ENCODE measurements around the gene PPP1R1A.

The PPP1R1A gene

DNA sequence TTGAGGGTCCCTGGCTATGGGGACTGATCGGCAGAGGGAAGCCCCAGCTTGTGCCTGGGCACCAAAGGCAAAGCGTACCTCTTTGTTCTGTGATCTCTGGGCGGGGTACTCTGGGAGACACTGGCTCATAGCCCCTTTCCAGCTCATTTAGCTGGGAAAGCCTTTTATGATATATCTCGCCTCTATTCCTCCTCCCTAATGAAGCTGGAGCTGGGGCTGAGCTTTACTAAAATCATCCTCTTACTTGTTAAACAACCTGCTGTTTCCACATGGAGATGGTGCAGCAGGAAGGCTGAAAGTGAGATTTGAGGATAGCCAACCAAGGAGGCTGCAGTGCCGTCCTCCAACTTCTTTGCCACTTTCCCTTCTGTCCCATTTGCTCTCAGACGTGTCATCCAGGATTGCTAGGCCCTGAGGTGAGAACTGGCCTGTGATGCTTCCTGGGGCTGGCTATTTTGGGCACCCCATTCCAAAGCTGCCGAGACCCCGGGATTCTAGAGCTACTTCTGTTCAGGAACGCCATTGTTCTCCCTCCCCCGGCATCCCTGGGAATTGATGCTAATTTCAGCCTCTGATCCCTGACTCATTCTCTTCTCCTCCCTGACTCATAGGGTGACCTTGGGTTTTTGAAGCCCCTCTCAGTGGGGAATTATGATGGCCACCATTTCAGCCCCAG lies 23.0 kb downstream of the PPP1R1A start:
- Histone ChIP-seq H3K4me3 (ENCODE audit: low read depth in 1 of 2, low read length in 2 of 2) (no peak overlapping the region), H3K4me2 (ENCODE audit: insufficient read depth, low read length) (no peak overlapping the region), H3K9ac (ENCODE audit: low read depth, low read length) (no peak overlapping the region)

DNA sequence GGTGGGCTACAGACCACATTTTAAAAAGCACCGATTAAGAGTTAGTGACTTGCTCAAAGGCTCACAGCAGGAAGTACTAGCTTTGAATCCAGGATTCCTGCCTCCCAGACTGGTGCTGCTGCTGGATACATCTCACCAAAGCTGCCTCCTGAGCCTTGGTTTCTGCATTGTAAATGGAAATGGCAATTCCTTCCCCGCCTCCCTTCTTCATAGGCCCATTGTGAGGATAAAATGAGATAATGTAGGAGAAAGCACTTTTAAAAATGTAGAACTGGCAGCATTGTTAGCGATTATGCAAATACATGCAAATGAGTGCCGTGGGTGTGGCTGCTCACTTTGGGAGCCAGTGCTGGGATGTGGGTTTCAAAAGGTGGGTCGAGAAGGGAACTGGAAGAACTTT lies 23.7 kb downstream of the PPP1R1A start:
- Histone ChIP-seq H3K79me2 (ENCODE audit: insufficient read depth, low read length) (no peaks in the 10 kb centered on the region), H3K36me3 (ENCODE audit: insufficient read depth, low read length) (peaks cover 3% of the 10 kb centered on the region; the same call in 1 of the 2 replicates), H3K4me3 (ENCODE audit: low read depth in 1 of 2, low read length in 2 of 2) (no peak overlapping the region), H3K9ac (ENCODE audit: low read depth, low read length) (no peak overlapping the region), H3K4me2 (ENCODE audit: insufficient read depth, low read length) (no peak overlapping the region), H3K27ac (ENCODE audit: low read length) (no peak overlapping the region), H3K9me3 (ENCODE audit: insufficient read depth, low read length, severe bottlenecking) (no peaks in the 10 kb centered on the region), H3K4me1 (ENCODE audit: insufficient read depth, low read length) (no peaks in the 10 kb centered on the region), H4K20me1 (ENCODE audit: insufficient read depth, low read length) (no peaks in the 10 kb centered on the region), H2AFZ (ENCODE audit: low read depth, low read length) (no peak overlapping the region), H3K27me3 (ENCODE audit: insufficient read depth, low read length, poor library complexity) (no peaks in the 10 kb centered on the region)
- DNase-seq, result no peak
- no peak for ATAC-seq (ENCODE audit: insufficient read depth, low read depth)
- TF ChIP-seq, protein P1, sequence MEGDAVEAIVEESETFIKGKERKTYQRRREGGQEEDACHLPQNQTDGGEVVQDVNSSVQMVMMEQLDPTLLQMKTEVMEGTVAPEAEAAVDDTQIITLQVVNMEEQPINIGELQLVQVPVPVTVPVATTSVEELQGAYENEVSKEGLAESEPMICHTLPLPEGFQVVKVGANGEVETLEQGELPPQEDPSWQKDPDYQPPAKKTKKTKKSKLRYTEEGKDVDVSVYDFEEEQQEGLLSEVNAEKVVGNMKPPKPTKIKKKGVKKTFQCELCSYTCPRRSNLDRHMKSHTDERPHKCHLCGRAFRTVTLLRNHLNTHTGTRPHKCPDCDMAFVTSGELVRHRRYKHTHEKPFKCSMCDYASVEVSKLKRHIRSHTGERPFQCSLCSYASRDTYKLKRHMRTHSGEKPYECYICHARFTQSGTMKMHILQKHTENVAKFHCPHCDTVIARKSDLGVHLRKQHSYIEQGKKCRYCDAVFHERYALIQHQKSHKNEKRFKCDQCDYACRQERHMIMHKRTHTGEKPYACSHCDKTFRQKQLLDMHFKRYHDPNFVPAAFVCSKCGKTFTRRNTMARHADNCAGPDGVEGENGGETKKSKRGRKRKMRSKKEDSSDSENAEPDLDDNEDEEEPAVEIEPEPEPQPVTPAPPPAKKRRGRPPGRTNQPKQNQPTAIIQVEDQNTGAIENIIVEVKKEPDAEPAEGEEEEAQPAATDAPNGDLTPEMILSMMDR (IDR thresholded peaks at IDR 0.05; ENCODE audit: borderline replicate concordance, extremely low read depth, low read length, poor library complexity, severe bottlenecking), result no peak
- no peak for TF ChIP-seq EZH2 (IDR thresholded peaks at IDR 0.05; ENCODE audit: borderline replicate concordance, low read depth, low read length, severe bottlenecking)

More for the DNA sequence above, 23.0 kb downstream of the PPP1R1A start:
- Histone ChIP-seq H3K9me3 (ENCODE audit: insufficient read depth, low read length, severe bottlenecking) (no peaks in the 10 kb centered on the region), H3K36me3 (ENCODE audit: insufficient read depth, low read length) (peaks cover 8% of the 10 kb centered on the region; the same call in 1 of the 2 replicates), H3K27me3 (ENCODE audit: insufficient read depth, low read length, poor library complexity) (no peaks in the 10 kb centered on the region), H3K4me1 (ENCODE audit: insufficient read depth, low read length) (no peaks in the 10 kb centered on the region), H3K79me2 (ENCODE audit: insufficient read depth, low read length) (no peaks in the 10 kb centered on the region), H2AFZ (ENCODE audit: low read depth, low read length) (no peak overlapping the region), H3K27ac (ENCODE audit: low read length) (no peak overlapping the region), H4K20me1 (ENCODE audit: insufficient read depth, low read length) (no peaks in the 10 kb centered on the region)
- no peak for DNase-seq
- no peak for ATAC-seq (ENCODE audit: insufficient read depth, low read depth)
- TF ChIP-seq, protein P1 (IDR thresholded peaks at IDR 0.05; ENCODE audit: borderline replicate concordance, extremely low read depth, low read length, poor library complexity, severe bottlenecking), result no peak
- no peak for TF ChIP-seq EZH2 (IDR thresholded peaks at IDR 0.05; ENCODE audit: borderline replicate concordance, low read depth, low read length, severe bottlenecking)

DNA sequence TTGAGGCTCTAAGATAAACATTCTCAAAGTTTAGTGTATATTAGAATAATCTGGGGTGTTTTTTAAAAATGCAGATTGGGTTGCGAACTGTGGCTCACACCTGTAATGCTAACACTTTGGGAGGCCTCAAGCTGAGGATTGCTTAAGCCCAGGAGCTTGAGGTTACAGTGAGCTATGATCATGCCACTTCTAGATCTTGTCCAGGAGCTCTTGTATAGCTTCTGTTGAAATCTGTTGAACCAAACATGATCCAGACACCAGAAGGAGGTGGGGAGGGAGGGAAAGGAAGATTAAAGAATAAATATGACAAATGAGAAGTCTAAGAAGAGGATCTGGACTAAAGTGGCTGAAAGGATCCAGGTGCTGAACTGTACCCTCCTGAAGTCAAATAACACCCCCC lies 24.7 kb downstream of the PPP1R1A start:
- Histone ChIP-seq H3K9ac (ENCODE audit: low read depth, low read length) (no peak overlapping the region), H3K27me3 (ENCODE audit: insufficient read depth, low read length, poor library complexity) (no peaks in the 10 kb centered on the region), H3K36me3 (ENCODE audit: insufficient read depth, low read length) (no peaks in the 10 kb centered on the region), H3K27ac (ENCODE audit: low read length) (no peak overlapping the region), H3K79me2 (ENCODE audit: insufficient read depth, low read length) (no peaks in the 10 kb centered on the region), H3K9me3 (ENCODE audit: insufficient read depth, low read length, severe bottlenecking) (no peaks in the 10 kb centered on the region), H2AFZ (ENCODE audit: low read depth, low read length) (no peak overlapping the region), H3K4me1 (ENCODE audit: insufficient read depth, low read length) (no peaks in the 10 kb centered on the region), H3K4me3 (ENCODE audit: low read depth in 1 of 2, low read length in 2 of 2) (no peak overlapping the region), H3K4me2 (ENCODE audit: insufficient read depth, low read length) (no peak overlapping the region), H4K20me1 (ENCODE audit: insufficient read depth, low read length) (no peaks in the 10 kb centered on the region)
- no peak for TF ChIP-seq EZH2 (IDR thresholded peaks at IDR 0.05; ENCODE audit: borderline replicate concordance, low read depth, low read length, severe bottlenecking)
- TF ChIP-seq, protein P1 (IDR thresholded peaks at IDR 0.05; ENCODE audit: borderline replicate concordance, extremely low read depth, low read length, poor library complexity, severe bottlenecking), result no peak
- ATAC-seq (ENCODE audit: insufficient read depth, low read depth) (no peak), DNase-seq (no peak)

Data from DND-41 (cell line).